Sigmoid colon (tissue), 7 donors: ENCODE measurements around the gene GRHPR. TPM values are rescaled to one million over a fixed set of nuclear protein-coding genes. Genes with fewer than 3 reads are reported as not detected.

Experiments used
- DNase-seq: peaks from one replicate; pipeline ENCODE4 v3.0.0-alpha.2; 2019
- H3K27ac ChIP-seq, 4 donors: fragments of 200-600 bp; sonication (generic); one replicate each; pipeline ENCODE4 v1.5.1; 2016 to 2019; ENCODE audit warnings: mild to moderate bottlenecking in 1 of 4
- H3K27me3 ChIP-seq, 3 donors: fragments of 200-600 bp; sonication (generic); one replicate each; pipeline ENCODE4 v1.5.1; 2019; ENCODE audit warnings: mild to moderate bottlenecking in 1 of 3
- H3K36me3 ChIP-seq, 4 donors: fragments of 200-600 bp; sonication (generic); one replicate each; pipeline ENCODE4 v1.5.1; 2016 to 2019
- H3K4me1 ChIP-seq, 4 donors: fragments of 200-600 bp; sonication (generic); one replicate each; pipeline ENCODE4 v1.5.1; 2017 to 2019
- H3K4me3 ChIP-seq, 4 donors: fragments of 200-600 bp; sonication (generic); one replicate each; pipeline ENCODE4 v1.5.1; 2017 to 2019; ENCODE audit warnings: mild to moderate bottlenecking in 2 of 4, moderate library complexity in 1 of 4
- H3K9me3 ChIP-seq, 4 donors: fragments of 200-600 bp in 3 of 4; sonication (generic) in 3 of 4; one replicate each; pipeline versions ENCODE4 v1.5.1 to v1.6.1; 2013 to 2019
- CTCF ChIP-seq, 4 experiments: fragments of 450-650 bp in 3 of 4; fragments of 200-600 bp in 1 of 4; IDR thresholded peaks; one replicate each; pipeline ENCODE4 v1.5.1; 2016 to 2019; ENCODE audit warnings: antibody characterized with exemption in 4 of 4, mild to moderate bottlenecking in 3 of 4, moderate library complexity in 2 of 4
- EP300 ChIP-seq, 4 donors: sonication (generic); formaldehyde crosslinking; IDR thresholded peaks; one replicate each; pipeline ENCODE4 v1.6.1; 2017; ENCODE audit warnings: antibody characterized with exemption in 4 of 4
- POLR2A ChIP-seq, 2 donors: fragments of 450-650 bp; IDR thresholded peaks; one replicate each; pipeline ENCODE4 v1.6.1; 2016; ENCODE audit warnings: antibody characterized with exemption in 2 of 2, mild to moderate bottlenecking in 2 of 2, moderate library complexity in 2 of 2
- POLR2AphosphoS5 ChIP-seq, 4 donors: sonication (generic); formaldehyde crosslinking; IDR thresholded peaks; one replicate each; pipeline ENCODE4 v1.6.1; 2017; ENCODE audit warnings: antibody characterized with exemption in 4 of 4
- WGBS, 2 donors: extraction: QIAGEN DNeasy Blood & Tissue Kit; methylation state at CpG; one replicate each; pipeline ENCODE4 v1.1.7; 2013; 5-methylcytosine and 5-hydroxymethylcytosine counted together
- intact Hi-C: fragments of 100-400 bp; cut with DNase I; formaldehyde crosslinking; loops from one replicate; pipeline ENCODE4 v1.15.1; 2023
- polyA plus RNA-seq, 3 donors: library from polyadenylated mRNA; stranded (reverse); fragments of 200-250 nt; gene quantifications; one replicate each; pipeline ENCODE4 v1.2.3, GENCODE V29; 2013
- total RNA-seq, 4 donors: library from RNA; depleted of rRNA; stranded (reverse); fragments of >200 nt; gene quantifications; one replicate each; pipeline ENCODE4 v1.1.0, GENCODE V29; 2016
- donor health status: healthy with polysubstance abuse.
- donor health status: Bipolar disorder and iron deficiency.
- donor health status: healthy.

The GRHPR gene
- total and polyA plus RNA-seq, 7 donors, result 84.1 to 165 (median 127) TPM

- peaks cover 0 to 6% (median 5%) of the 10 kb centered on the region in 4 donors for H3K4me1 ChIP-seq
- no peaks in the 10 kb centered on the region for H3K27me3 ChIP-seq
- no peaks in the 10 kb centered on the region for H3K9me3 ChIP-seq
- intact Hi-C loops, result loop anchor here (10.0 kb wide), 4 partner anchors 274 to 914 kb away; partner anchors contain the start of genes ALDH1B1, EXOSC3, SLC25A51 and TRMT10B
- no peaks in the 10 kb centered on the region for H3K36me3 ChIP-seq
- H3K4me3 ChIP-seq, result no peak overlapping the region
- WGBS, 2 donors, result 86 to 90% methylated on average over 3 of the region's 3 CpGs
- TF ChIP-seq POLR2A (IDR thresholded peaks at IDR 0.05), result no peak
- TF ChIP-seq EP300 (IDR thresholded peaks at IDR 0.05), result no peak
- no peak for TF ChIP-seq POLR2AphosphoS5 (IDR thresholded peaks at IDR 0.05)
- TF ChIP-seq CTCF (IDR thresholded peaks at IDR 0.05), result no peak
- H3K27ac ChIP-seq, result no peak overlapping the region
- no peak for DNase-seq
Measured at GRCh38 chr9:37480759-37481158, 58.3 kb downstream of the GRHPR start.

GRCh38 chr9:37485389-37486255, 63.1 kb downstream of the GRHPR start, which contains the start of gene POLR1E:
TSS of gene POLR1E (plus strand) at chr9:37485948. CDS start at chr9:37486048, 100 bp downstream.
- H3K4me1 ChIP-seq, result peaks cover 0 to 33% (median 28%) of the 10 kb centered on the region in 4 donors
- H3K27me3 ChIP-seq, result no peaks in the 10 kb centered on the region
- intact Hi-C loops, result loop anchor here (2.0 to 10.0 kb wide), 7 partner anchors 63 to 909 kb away; partner anchors contain the start of genes ALDH1B1, EXOSC3, FRMPD1 and GRHPR
- peak within 1 kb of the TSS; percentile 82 to 95 (median 91) for H3K27ac ChIP-seq
- DNase-seq, result peak; percentile 97
- peaks cover 0 to 24% (median 7%) of the 10 kb centered on the region in 4 donors for H3K36me3 ChIP-seq
- TF ChIP-seq POLR2AphosphoS5 (IDR thresholded peaks at IDR 0.05) (peak; percentile 85 to 94 (median 89)), POLR2A (IDR thresholded peaks at IDR 0.05) (peak; percentile 43 to 70), CTCF (IDR thresholded peaks at IDR 0.05) (no peak), EP300 (IDR thresholded peaks at IDR 0.05) (no peak)
- H3K9me3 ChIP-seq, result no peaks in the 10 kb centered on the region
- peak within 1 kb of the TSS; percentile 53 to 79 (median 69) for H3K4me3 ChIP-seq
- 3% methylated on average over 56 of the region's 56 CpGs for WGBS, 2 donors

DNA sequence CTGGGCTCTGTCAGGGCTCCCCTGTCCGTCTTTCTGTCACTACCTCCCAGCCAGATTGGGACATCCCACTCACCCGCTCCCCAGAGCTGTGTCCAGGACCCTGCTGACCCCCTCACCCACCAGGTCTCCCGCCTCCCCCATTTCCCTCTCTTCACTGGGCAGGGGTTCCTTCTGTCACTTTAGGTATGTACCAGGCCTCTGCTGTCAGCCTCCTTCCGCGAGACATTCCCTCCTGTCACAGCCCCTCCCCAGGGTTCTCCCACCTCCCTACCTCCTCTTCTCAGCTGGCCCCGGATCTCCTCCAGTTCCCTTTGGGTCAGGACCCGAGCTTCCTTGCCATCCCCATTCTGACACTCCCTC, 63.7 kb downstream of the GRHPR start:
- peak overlapping the region; percentile 53 to 79 (median 69) for H3K4me3 ChIP-seq
- 2% methylated on average over 7 of the region's 7 CpGs for WGBS, 2 donors
- TF ChIP-seq POLR2AphosphoS5 (IDR thresholded peaks at IDR 0.05) (no peak), EP300 (IDR thresholded peaks at IDR 0.05) (no peak), CTCF (IDR thresholded peaks at IDR 0.05) (no peak), POLR2A (IDR thresholded peaks at IDR 0.05) (no peak)
- H3K27me3 ChIP-seq, result no peaks in the 10 kb centered on the region
- H3K36me3 ChIP-seq, result peaks cover 0 to 31% (median 10%) of the 10 kb centered on the region in 4 donors
- DNase-seq, result no peak
- peaks cover 0 to 33% (median 28%) of the 10 kb centered on the region in 4 donors for H3K4me1 ChIP-seq
- intact Hi-C loops, result loop anchor here (2.0 to 10.0 kb wide), 7 partner anchors 64 to 909 kb away; partner anchors contain the start of genes ALDH1B1, EXOSC3, FRMPD1 and GRHPR
- H3K27ac ChIP-seq, result peak overlapping the region; percentile 82 to 95 (median 91)
- no peaks in the 10 kb centered on the region for H3K9me3 ChIP-seq

Other genes with a start within 250 kb of the GRHPR start
- gene ZBTB5, start 42.8 kb downstream of the GRHPR start, total RNA-seq, result 10 to 100 TPM in 2 of 4 donors, 1 to 10 TPM in 2; 7.2 to 11.1 (median 10.2) TPM
- 1 to 10 TPM; 3.6 to 7.7 (median 4.4) TPM for gene ZBTB5, start 42.8 kb downstream of the GRHPR start, polyA plus RNA-seq
- 10 to 100 TPM; 17.4 to 33.4 (median 28.1) TPM for gene POLR1E, start 63.3 kb downstream of the GRHPR start, total RNA-seq
- 10 to 100 TPM in 2 of 3 donors, 1 to 10 TPM in 1; 4.6 to 22.3 (median 16.8) TPM for gene POLR1E, start 63.3 kb downstream of the GRHPR start, polyA plus RNA-seq
- 10 to 100 TPM; 14.8 to 19.4 (median 16.3) TPM for gene FBXO10, start 153.7 kb downstream of the GRHPR start, total RNA-seq
- 1 to 10 TPM in 1 of 3 donors, under 1 TPM in 2; 0.60 to 4.1 (median 0.69) TPM for gene FBXO10, start 153.7 kb downstream of the GRHPR start, polyA plus RNA-seq
- gene TOMM5, start 169.9 kb downstream of the GRHPR start, total RNA-seq, result 100 to 1,000 TPM in 3 of 4 donors, 10 to 100 TPM in 1; 69.2 to 173 (median 134) TPM
- gene TOMM5, start 169.9 kb downstream of the GRHPR start, polyA plus RNA-seq, result 100 to 1,000 TPM; 106 to 140 (median 138) TPM
- under 1 TPM; 0.16 to 0.71 (median 0.34) TPM for gene FRMPD1, start 228.3 kb downstream of the GRHPR start, total RNA-seq
- gene FRMPD1, start 228.3 kb downstream of the GRHPR start, polyA plus RNA-seq, result under 1 TPM in 1 of 3 donors, not detected in 2; 0.20 TPM